Retina (tissue), 1 donor: Measurements from ENCODE around the gene ATP9B.
A peak's percentile ranks its signal among the peaks of the same experiment; 100 is the strongest.

Experiments
- DNase-seq: peaks from one replicate; pipeline ENCODE4 v3.0.0-alpha.2; 2016

Gene ATP9B

GRCh38 chr18:79420033-79420745 lies 351.0 kb downstream of the ATP9B start:
- DNase-seq: no peak

GRCh38 chr18:79421275-79421857 lies 352.2 kb downstream of the ATP9B start:
- DNase-seq: no peak

- no peak for DNase-seq
Measured at GRCh38 chr18:79422022-79422782, 353.0 kb downstream of the ATP9B start.

GRCh38 chr18:79422783-79423165 lies 353.6 kb downstream of the ATP9B start:
- DNase-seq: no peak

- no peak for DNase-seq
Measured at GRCh38 chr18:79423211-79424007, 354.2 kb downstream of the ATP9B start.

- no peak for DNase-seq
Measured at GRCh38 chr18:79424008-79424565, 354.9 kb downstream of the ATP9B start.

GRCh38 chr18:79424880-79425568 lies 355.8 kb downstream of the ATP9B start:
- peak; percentile 39 for DNase-seq

- no peak for DNase-seq
Measured at GRCh38 chr18:79425569-79425886, 356.3 kb downstream of the ATP9B start.

- DNase-seq: no peak
Measured at GRCh38 chr18:79426376-79427300, 357.4 kb downstream of the ATP9B start.

GRCh38 chr18:79427368-79428225 lies 358.4 kb downstream of the ATP9B start:
- DNase-seq: no peak
